HepG2 (cell line): ENCODE data around the gene FAM217B. TPM values are rescaled to one million over a fixed set of nuclear protein-coding genes. Genes with fewer than 3 reads are reported as not detected.

ENCODE experiments used
- AGO1 ChIP-seq: fragments of 200-400 bp; formaldehyde crosslinking; IDR thresholded peaks from 2 replicates; pipeline ENCODE4 v1.6.1; 2017; ENCODE audit warnings: mild to moderate bottlenecking, low read depth, low read length, moderate library complexity; ENCODE audit not compliant: poor library complexity, severe bottlenecking
- ARID5B ChIP-seq: IDR thresholded peaks from 2 replicates; pipeline ENCODE4 v1.4.0; 2020; ENCODE audit warnings: mild to moderate bottlenecking, missing genetic modification reagents
- E2F1 ChIP-seq: sonication (generic); formaldehyde crosslinking; IDR thresholded peaks from 2 replicates; pipeline ENCODE4 v1.5.0; 2020; ENCODE audit warnings: missing genetic modification reagents
- HOXA7 ChIP-seq: sonication (generic); formaldehyde crosslinking; IDR thresholded peaks from 2 replicates; pipeline ENCODE4 v1.8.1; 2022; ENCODE audit warnings: mild to moderate bottlenecking, missing genetic modification reagents, moderate library complexity
- MZF1 ChIP-seq: sonication (generic); formaldehyde crosslinking; IDR thresholded peaks from 2 replicates; pipeline ENCODE4 v1.8.1; 2023; ENCODE audit warnings: mild to moderate bottlenecking, missing genetic modification reagents, borderline replicate concordance
- NRL ChIP-seq: sonication (generic); formaldehyde crosslinking; IDR thresholded peaks from 2 replicates; pipeline ENCODE4 v1.5.0; 2020; ENCODE audit warnings: missing genetic modification reagents, mild to moderate bottlenecking, moderate library complexity, borderline replicate concordance
- PHF5A ChIP-seq: IDR thresholded peaks from one replicate; pipeline ENCODE4 v1.6.1; 2018; ENCODE audit warnings: low read depth, missing genetic modification reagents; ENCODE audit not compliant: unreplicated experiment
- RNF2 ChIP-seq: fragments of 450-650 bp; conservative IDR thresholded peaks from 2 replicates; pipeline ENCODE4 v1.6.1; 2016; ENCODE audit warnings: low read depth
- THAP9 ChIP-seq: sonication (generic); formaldehyde crosslinking; IDR thresholded peaks from 2 replicates; pipeline ENCODE4; 2020; ENCODE audit warnings: missing genetic modification reagents, mild to moderate bottlenecking, borderline replicate concordance
- ZNF367 ChIP-seq: sonication (generic); formaldehyde crosslinking; IDR thresholded peaks from 2 replicates; pipeline ENCODE4 v1.4.0; 2020; ENCODE audit warnings: missing genetic modification reagents, borderline replicate concordance
- ZNF547 ChIP-seq: sonication (generic); formaldehyde crosslinking; IDR thresholded peaks from 2 replicates; pipeline ENCODE4 v1.5.1; 2020; ENCODE audit warnings: mild to moderate bottlenecking, missing genetic modification reagents
- ZNF556 ChIP-seq: sonication (generic); formaldehyde crosslinking; IDR thresholded peaks from 2 replicates; pipeline ENCODE4 v1.4.0; 2020; ENCODE audit warnings: mild to moderate bottlenecking, missing genetic modification reagents, borderline replicate concordance
- ZNF770 ChIP-seq: sonication (generic); formaldehyde crosslinking; IDR thresholded peaks from 2 replicates; pipeline ENCODE4 v1.5.0; 2020; ENCODE audit warnings: mild to moderate bottlenecking, missing genetic modification reagents
- polyA plus RNA-seq, 8 experiments: library from polyadenylated mRNA; depleted of rRNA in 3 of 8; stranded (reverse) in 7 of 8; unstranded in 1 of 8; fragments of >200 nt; fragmentation: Illumina TruSeq in 4 of 8; extraction: Trizol in 4 of 8; gene quantifications; 2 replicates each; pipeline versions ENCODE4 v1.2.1 to v1.2.3, GENCODE V29; 2011 to 2016; ENCODE audit warnings: low read depth in 4 of 8, missing spikeins in 1 of 8, mixed read lengths in 1 of 8; ENCODE audit not compliant: insufficient read depth in 1 of 8
- total RNA-seq, 5 experiments: library from RNA; depleted of rRNA; stranded (reverse); fragments of >200 nt; fragmentation: Illumina TruSeq; extraction: Trizol; gene quantifications; 2 replicates each; pipeline ENCODE4 v1.2.3, GENCODE V29; 2016; ENCODE audit warnings: low read depth in 1 of 5
- TF ChIP-seq, protein P1 (sequence below): sonication (generic); formaldehyde crosslinking; IDR thresholded peaks from 2 replicates; pipeline ENCODE4 v1.5.0; 2020; ENCODE audit warnings: missing genetic modification reagents, mild to moderate bottlenecking, borderline replicate concordance

The FAM217B gene
- total and polyA plus RNA-seq, 2 of the 13 experiments (the other 11 are each of a cell fraction or from before 2014, with no cell fraction given), result 11.1 to 14.3 TPM

DNA sequence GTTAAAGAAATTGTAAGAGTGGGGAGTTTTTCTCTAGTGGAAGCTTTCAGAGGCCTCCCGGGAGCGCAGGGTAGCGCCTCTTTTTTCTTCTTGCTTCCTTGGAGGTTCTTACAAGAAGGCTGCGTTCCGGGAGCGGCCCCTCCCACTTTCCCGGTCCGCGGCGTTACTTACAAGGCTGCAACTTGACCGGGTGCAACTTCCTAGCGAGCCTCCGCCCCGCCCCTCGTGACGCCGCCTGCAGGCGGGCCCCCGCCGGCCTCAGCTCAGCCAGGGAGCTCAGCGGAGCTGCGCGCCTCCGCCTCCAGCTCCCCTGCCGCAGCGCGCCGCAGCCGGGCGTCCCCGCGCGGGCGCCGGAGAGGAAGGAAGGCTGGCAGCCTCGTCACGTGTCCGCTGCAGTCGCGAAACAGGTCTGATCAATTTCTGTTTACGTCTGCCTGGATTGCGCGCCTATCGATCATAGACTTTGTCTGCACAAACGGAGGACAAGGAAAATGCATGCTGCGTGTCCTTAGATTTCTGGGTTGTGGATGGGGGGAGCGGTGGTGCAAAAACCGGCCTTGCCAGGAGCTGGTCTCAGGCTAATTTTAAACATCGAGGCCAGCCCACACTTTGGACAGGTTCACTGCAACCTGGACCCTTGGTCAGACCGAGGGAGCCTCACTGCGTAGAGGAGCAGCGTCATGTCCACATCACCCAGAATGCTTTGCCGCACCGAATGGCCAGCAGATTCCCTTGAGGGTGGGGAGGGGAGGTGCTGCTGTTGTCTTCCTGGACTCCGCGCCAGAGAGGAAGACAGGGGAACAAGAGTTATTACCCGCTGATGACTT lies at the start of gene FAM217B, which contains the start of gene PPP1R3D (continued):
- TF ChIP-seq ZNF770 (peak; percentile 84; the same call in 1 of the 2 replicates), PHF5A (CRISPR knock-in tag) (peak; percentile 22), RNF2 (peak; percentile 97), ZNF367 (CRISPR knock-in tag) (no peak), MZF1 (CRISPR knock-in tag) (peak; percentile 6; the same call in 1 of the 2 replicates), AGO1 (peak; percentile 72), ARID5B (peak; percentile 73), ZNF556 (CRISPR knock-in tag) (peak; percentile 99), E2F1 (0 out of 2 replicates have a peak, but pooled peaks have one; percentile 4), ZNF547 (CRISPR knock-in tag) (peak; percentile 91), NRL (CRISPR knock-in tag) (peak; percentile 75), THAP9 (peak; percentile 83), HOXA7 (CRISPR knock-in tag) (no peak)
- TF ChIP-seq, protein P1, sequence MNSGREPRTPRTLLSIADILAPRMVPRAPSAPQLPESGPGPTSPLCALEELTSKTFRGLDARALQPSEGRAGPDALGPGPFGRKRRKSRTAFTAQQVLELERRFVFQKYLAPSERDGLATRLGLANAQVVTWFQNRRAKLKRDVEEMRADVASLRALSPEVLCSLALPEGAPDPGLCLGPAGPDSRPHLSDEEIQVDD, result peak; percentile 42; the same call in 1 of the 2 replicates
